SK-N-MC (cell line): ENCODE data around the gene INPP5A.

Experiments used
- DNase-seq: peaks from one replicate; pipeline ENCODE4 v3.0.0-alpha.2; 2011; ENCODE audit warnings: low read depth, low spot score
- H3K27ac ChIP-seq: fragments of 200-600 bp; sonication (generic); 2 replicates; pipeline ENCODE4 v1.5.1; 2016; ENCODE audit warnings: mixed run types
- H3K36me3 ChIP-seq: fragments of 200-600 bp; sonication (generic); 2 replicates; pipeline ENCODE4 v1.6.1; 2017; ENCODE audit warnings: antibody characterized with exemption, low read length, mixed read lengths; ENCODE audit not compliant: insufficient read depth
- H3K4me3 ChIP-seq: fragments of 200-600 bp; sonication (generic); 2 replicates; pipeline ENCODE4 v1.5.1; 2016
- H3K9ac ChIP-seq: fragments of 200-600 bp; sonication (generic); 2 replicates; pipeline ENCODE4 v1.8.0; 2017; ENCODE audit warnings: mixed run types, mixed read lengths; ENCODE audit not compliant: insufficient read length
- H3K9me3 ChIP-seq: fragments of 200-600 bp; sonication (generic); 2 replicates; pipeline ENCODE4 v1.6.1; 2017; ENCODE audit warnings: low read depth, mild to moderate bottlenecking, antibody characterized with exemption, low read length, moderate library complexity, mixed read lengths
- EZH2 ChIP-seq: fragments of 200-600 bp; sonication (generic); IDR thresholded peaks from one replicate; pipeline ENCODE4 v1.6.1; 2017; ENCODE audit warnings: antibody characterized with exemption
- FOXP2 ChIP-seq: optimal IDR thresholded peaks from 2 replicates; pipeline ENCODE3; 2011; ENCODE audit warnings: mild to moderate bottlenecking, moderate library complexity; ENCODE audit not compliant: insufficient read depth; ENCODE audit errors: extremely low read length, control extremely low read depth
- POLR2AphosphoS5 ChIP-seq: IDR thresholded peaks from 2 replicates; pipeline ENCODE4 v1.6.1; 2012; ENCODE audit warnings: mild to moderate bottlenecking, low read depth, low read length, borderline replicate concordance

The INPP5A gene

GRCh38 chr10:132724446-132724845 is 186.9 kb downstream of the INPP5A start:
- Histone ChIP-seq H3K9me3 (no peaks in the 10 kb centered on the region), H3K9ac (no peak overlapping the region), H3K27ac (no peak overlapping the region), H3K36me3 (no peaks in the 10 kb centered on the region), H3K4me3 (no peak overlapping the region)
- TF ChIP-seq POLR2AphosphoS5 (no peak), EZH2 (no peak)
- DNase-seq, result no peak

GRCh38 chr10:132725202-132725601 is 187.6 kb downstream of the INPP5A start:
- Histone ChIP-seq H3K4me3 (no peak overlapping the region), H3K9ac (no peak overlapping the region), H3K36me3 (no peaks in the 10 kb centered on the region), H3K27ac (no peak overlapping the region), H3K9me3 (no peaks in the 10 kb centered on the region)
- DNase-seq, result no peak
- TF ChIP-seq POLR2AphosphoS5 (no peak), EZH2 (no peak), FOXP2 (no peak)

GRCh38 chr10:132726194-132726593 is 188.6 kb downstream of the INPP5A start:
- Histone ChIP-seq H3K4me3 (no peak overlapping the region), H3K36me3 (no peaks in the 10 kb centered on the region), H3K9me3 (no peaks in the 10 kb centered on the region), H3K9ac (no peak overlapping the region), H3K27ac (no peak overlapping the region)
- TF ChIP-seq POLR2AphosphoS5 (no peak), EZH2 (no peak), FOXP2 (no peak)
- DNase-seq, result no peak

DNA sequence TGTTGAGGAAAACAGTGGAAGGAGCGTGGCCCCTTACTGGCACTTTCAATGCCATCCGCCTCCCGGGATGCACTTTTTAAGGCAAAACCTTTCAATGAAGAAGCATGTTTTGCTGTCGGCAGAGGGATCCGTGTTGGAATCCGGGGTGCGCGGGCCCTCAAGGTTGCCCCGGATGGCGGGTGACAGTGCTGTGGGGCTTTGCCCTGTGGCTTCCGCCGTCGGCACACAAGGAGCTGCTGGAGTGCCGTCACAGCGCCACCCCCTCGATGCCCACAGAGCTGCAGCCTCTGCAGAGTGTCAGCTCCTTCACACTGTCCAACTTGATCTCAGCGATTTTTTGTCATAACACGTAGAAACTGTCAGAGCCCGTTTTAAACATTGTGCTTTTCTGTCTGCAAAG is 189.4 kb downstream of the INPP5A start:
- H3K4me3 ChIP-seq, result no peak overlapping the region
- TF ChIP-seq FOXP2, result no peak
- no peak for TF ChIP-seq POLR2AphosphoS5
- TF ChIP-seq EZH2, result no peak
- no peak overlapping the region for H3K27ac ChIP-seq
- no peak overlapping the region for H3K9ac ChIP-seq
- no peaks in the 10 kb centered on the region for H3K9me3 ChIP-seq
- no peaks in the 10 kb centered on the region for H3K36me3 ChIP-seq
- DNase-seq, result no peak

DNA sequence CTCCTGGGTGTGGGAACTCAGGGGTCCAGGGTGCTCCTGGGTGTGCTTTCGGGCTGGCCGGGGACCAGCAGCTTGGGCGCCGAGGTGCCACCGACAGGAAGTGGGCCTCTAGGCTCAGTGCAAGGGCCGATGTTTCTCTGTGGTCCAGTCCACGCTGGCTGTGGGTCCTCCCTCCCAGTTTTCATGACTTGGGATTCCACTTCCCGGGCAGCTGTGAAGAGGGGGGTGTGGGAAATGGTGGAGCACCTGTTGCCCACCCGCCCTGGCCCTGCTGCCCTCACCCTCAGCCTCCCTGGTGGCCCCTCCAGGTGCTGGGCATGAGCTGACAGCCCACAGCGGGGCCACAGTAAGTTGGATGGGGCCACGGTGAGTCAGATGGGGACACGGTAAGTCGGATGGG is 189.8 kb downstream of the INPP5A start:
- Histone ChIP-seq H3K27ac (no peak overlapping the region), H3K9ac (no peak overlapping the region), H3K36me3 (no peaks in the 10 kb centered on the region), H3K4me3 (no peak overlapping the region), H3K9me3 (no peaks in the 10 kb centered on the region)
- TF ChIP-seq POLR2AphosphoS5 (no peak), EZH2 (no peak), FOXP2 (no peak)
- no peak for DNase-seq

GRCh38 chr10:132728321-132728720 is 190.7 kb downstream of the INPP5A start:
- no peak for DNase-seq
- no peak for TF ChIP-seq FOXP2
- TF ChIP-seq POLR2AphosphoS5, result no peak
- TF ChIP-seq EZH2, result no peak
- Histone ChIP-seq H3K27ac (no peak overlapping the region), H3K4me3 (no peak overlapping the region), H3K9me3 (no peaks in the 10 kb centered on the region), H3K36me3 (no peaks in the 10 kb centered on the region), H3K9ac (no peak overlapping the region)

DNA sequence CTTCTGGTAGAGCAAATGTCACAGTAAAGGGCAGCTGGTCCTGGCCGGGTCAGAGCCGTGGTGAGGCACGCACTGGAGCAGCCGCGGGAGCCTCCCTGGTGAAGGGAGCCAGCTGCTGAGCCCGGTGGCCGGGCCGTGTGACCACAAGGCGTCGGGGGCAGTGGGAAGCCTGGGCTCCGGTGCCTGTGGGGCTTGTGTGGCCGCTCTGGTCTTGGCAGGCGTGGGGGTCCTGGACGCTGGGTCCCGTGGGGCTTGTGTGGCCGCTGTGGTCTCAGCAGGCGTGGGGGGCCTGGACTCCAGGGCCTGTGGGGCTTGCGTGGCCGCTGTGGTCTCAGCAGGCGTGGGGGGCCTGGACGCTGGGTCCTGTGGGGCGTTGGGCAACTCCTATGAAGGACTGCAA is 191.2 kb downstream of the INPP5A start:
- Histone ChIP-seq H3K36me3 (no peaks in the 10 kb centered on the region), H3K9me3 (no peaks in the 10 kb centered on the region), H3K4me3 (no peak overlapping the region), H3K9ac (no peak overlapping the region), H3K27ac (no peak overlapping the region)
- DNase-seq, result no peak
- TF ChIP-seq FOXP2 (no peak), POLR2AphosphoS5 (no peak), EZH2 (no peak)

DNA sequence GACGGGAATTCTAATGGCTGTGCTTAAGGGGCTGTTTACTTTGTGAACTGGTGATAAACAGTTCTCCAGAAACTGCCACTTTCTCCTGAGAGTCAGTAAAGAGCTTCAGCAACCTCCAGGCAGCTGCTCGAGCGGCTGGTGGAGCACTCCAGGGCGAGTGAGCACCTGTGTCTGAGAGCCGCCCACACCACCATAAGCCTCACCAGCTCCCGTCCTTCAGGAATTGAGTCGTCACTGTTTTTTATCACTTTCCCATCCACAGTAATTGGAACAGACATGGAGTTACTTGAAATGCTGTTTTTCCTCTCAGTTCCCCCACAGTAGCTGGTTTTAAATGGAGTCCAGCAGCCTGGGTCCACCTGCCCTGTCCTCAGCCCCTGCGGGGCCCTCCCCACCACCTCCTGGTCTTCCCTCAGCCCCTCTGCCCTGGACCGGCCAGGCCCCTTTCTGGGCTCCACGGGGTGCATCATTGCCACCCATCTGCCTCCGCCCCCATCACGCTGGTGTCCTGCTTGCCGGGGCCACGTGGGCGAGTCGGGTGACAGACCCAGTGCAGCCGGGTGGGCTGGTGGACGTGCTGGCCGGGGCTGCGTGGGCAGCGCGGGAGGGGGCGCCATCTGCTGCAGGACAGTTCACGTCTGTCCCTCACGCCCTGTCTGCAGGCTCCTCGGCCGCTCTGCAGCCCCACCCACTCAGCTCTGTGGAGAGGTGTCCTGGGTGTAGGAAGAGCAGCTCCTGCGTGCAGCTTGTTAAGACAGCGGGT is 192.4 kb downstream of the INPP5A start:
- TF ChIP-seq FOXP2 (no peak), POLR2AphosphoS5 (no peak), EZH2 (no peak)
- Histone ChIP-seq H3K36me3 (no peaks in the 10 kb centered on the region), H3K9ac (no peak overlapping the region), H3K27ac (no peak overlapping the region), H3K9me3 (no peaks in the 10 kb centered on the region), H3K4me3 (no peak overlapping the region)
- no peak for DNase-seq

DNA sequence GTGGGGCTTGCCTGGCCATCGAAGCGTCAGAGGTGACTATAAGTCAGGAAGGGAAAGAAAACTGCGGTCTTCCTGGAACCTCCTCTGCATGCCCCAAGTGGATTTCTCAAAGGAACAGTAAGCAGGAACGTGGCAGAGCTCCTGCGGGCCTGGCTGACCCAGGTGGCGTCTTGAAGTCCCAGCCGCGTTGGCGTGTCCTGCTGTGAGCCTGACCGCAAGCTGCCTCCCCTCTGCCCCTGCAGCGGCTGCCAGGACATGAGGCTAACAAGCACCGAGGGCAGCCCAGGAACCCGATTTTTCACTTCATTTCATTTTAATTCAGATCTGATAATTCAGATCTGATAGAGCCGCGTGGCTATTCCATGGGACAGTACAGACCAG is 193.0 kb downstream of the INPP5A start:
- Histone ChIP-seq H3K9ac (no peak overlapping the region), H3K4me3 (no peak overlapping the region), H3K36me3 (no peaks in the 10 kb centered on the region), H3K27ac (no peak overlapping the region), H3K9me3 (no peaks in the 10 kb centered on the region)
- no peak for TF ChIP-seq POLR2AphosphoS5
- TF ChIP-seq FOXP2, result no peak
- no peak for TF ChIP-seq EZH2
- DNase-seq, result no peak
